HG03175 (cell line): ENCODE results near the gene LSAMP.
"Not testable (repeated sequence)": the region's sequence is repeated elsewhere in the genome, so short reads cannot be mapped to it uniquely, and the experiment has no call there.

Source experiments
- ATAC-seq: cut with Tn5 transposase; IDR thresholded peaks from one replicate; pipeline ENCODE4 v1.9.1; 2021; ENCODE audit warnings: mild to moderate bottlenecking, moderate library complexity; ENCODE audit not compliant: unreplicated experiment

Gene LSAMP

DNA sequence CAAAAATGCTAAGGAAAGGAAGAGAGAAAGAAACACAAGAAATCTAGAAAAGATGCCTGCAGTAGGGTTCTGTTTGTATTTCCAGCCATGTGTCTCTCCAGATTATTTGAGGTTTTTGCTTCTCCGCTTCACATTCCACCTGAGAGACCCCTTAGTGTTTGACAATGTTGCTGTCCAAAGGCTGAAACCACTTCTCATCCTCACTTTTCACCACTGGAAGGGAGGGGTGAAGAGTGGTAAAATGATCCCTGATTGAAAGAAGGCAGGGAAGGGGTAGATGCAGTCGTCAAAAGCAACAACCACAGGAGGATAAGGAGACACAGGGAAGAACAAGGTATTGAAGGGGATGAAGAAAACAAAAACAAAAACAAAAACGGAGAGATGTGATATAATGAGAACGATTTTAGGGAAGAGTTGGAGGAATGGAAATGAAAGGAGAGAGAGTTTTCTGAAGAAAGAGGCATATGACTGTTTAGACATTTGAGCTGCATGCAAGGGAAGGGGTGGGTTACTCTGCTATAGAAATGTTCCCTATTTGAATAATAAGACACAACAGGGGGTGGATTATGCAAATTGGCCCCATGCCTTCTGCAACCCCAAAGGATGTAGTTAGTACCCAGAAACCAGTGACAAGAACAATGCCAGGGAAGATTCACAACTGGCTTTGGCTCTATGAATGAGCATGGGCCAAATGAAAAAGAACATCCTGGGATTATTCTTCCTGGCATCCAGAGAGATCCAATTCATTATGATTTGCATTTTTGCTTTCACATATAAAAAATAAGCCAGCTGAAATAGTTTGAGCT lies 586.1 kb downstream of the LSAMP start:
- ATAC-seq = no peak

DNA sequence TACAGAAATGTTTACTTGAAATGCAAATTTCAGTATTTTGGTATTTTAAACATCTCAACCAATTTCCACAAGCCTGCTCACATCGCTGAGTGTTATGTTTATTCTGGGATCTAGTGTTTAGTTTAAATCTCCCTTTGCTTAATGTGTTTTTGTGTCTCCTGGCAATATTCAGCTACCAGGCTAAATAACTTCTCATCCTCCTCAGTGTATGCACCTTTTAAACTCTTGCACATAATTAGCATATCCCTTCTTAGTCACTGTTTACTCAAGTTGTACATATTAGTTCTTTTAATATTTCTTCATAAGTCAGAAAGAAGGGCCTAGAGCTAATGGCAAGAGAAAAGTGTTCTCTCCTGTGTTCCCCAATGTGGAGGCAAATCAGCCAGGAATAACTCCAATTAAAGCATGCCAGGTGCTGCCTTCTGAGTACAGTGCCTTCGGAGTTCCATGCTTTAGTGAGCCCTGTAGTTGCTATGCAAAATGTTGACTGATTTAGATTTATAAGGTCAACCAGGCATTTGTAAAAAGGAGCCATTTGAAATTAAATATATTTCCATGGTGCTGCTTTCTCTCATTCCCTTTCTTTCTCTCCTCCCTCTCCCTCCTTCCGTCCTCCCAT lies 587.7 kb downstream of the LSAMP start:
- no peak for ATAC-seq

DNA sequence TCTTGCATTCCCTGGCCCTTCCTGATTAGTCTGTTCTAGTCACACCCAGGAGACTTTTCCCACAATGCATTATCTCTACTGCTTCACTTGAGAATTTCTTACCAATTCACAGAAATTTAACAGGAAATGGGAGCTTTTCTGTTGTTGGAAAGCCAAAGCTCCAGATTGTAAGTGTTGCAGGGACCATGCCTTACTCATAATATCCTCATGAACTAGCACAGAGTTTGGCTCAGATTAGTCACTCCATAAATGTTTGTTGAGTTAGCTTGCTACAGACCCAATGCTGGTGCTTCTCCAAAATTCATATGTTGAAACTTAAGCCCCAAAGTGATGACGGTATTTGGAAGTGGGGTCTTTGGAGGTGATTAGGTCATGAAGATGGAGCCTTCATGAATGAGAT lies 589.4 kb downstream of the LSAMP start:
- no peak for ATAC-seq

DNA sequence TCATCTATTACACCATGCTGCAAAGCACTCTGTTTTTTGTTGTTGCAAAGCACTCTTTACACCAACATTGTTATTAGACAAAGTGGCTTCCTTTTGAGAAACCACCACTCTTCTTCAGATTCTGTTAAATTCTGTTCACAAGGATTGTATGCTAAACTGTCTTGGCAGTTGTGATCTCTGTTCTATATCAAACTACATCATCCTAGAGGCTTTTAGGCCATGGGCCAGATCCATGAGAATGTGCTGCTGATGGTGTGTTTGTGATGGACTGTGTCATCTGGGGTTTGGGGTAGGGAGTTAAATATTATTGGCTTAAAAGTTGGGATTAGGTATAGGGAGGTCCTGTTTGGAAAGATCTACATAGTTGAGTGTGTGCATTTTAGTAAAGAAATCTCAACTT lies 592.2 kb downstream of the LSAMP start:
- no peak for ATAC-seq

DNA sequence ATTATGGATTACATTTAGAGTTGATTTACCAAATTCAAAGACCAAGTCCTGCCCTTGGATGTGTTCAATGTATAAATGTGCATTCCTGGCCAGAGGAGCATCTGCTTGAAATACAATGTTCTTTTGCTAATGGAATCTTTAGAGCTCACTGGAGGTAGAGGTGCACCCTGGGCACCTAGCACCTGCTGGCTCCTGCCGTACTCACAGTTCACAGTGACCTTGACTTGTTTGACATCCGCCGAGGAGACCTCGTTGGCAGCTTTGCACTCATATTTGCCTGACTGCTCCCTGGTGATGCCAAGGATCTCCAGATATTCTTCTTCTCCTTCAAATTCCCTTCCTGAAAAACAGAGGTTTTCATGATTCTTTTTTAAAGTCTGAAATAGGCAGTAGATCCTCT lies 593.0 kb downstream of the LSAMP start:
- no peak for ATAC-seq

DNA sequence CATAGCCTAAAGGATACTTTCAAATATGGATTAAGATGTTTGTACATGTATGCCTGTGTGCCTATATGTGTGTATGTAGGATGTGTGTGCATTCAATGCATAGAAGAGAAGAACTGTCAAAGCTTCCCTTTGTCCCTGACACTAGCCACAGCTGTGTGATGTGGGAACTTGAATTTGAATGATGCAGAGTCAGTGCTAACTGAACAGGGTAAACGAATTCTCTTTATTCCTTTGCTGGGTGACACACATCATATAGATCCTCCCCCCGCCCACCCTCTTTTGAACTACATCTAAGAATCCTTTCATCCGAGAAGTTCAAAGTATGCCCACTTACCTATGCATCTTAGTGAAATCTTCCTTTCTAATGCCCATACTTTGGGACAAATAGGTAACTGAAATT lies 593.7 kb downstream of the LSAMP start:
- no peak for ATAC-seq

DNA sequence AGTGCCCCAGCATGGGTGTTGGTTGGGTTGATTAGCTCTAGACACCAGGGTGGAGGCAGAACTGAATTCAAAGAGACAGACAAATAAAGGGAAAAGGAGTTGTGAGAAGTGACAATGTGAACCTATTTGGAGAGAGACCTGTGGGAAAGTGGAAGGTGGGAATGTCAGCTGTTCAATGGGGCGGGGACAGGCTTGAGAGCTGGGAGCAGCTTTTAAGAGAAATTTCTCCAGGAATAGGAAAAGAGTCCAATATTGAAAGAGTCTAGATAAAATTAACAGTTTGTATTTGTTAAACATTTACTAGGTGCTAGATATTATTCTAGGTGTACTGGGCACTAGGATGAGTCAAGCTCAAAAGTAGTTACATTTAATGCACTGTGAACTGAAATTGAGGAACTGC lies 596.6 kb downstream of the LSAMP start:
- no peak for ATAC-seq

DNA sequence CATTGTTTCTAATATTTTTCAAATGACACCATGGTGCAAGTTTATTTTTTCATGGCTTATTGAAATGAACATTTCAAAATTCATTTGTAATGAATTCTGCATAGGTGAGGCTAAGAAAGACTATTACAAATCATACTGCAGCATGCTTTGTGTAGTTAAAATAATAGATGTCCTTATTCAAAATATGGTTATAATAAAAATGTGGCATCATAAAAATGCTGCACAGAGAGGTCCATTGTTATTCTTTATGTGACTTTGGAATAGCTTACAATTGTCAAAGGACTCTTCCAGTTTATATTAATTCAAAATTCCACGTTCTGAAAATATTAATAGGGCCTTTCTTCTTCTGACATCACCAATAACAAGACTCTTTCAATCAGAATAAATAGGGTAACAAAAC lies 599.3 kb downstream of the LSAMP start:
- no peak for ATAC-seq

DNA sequence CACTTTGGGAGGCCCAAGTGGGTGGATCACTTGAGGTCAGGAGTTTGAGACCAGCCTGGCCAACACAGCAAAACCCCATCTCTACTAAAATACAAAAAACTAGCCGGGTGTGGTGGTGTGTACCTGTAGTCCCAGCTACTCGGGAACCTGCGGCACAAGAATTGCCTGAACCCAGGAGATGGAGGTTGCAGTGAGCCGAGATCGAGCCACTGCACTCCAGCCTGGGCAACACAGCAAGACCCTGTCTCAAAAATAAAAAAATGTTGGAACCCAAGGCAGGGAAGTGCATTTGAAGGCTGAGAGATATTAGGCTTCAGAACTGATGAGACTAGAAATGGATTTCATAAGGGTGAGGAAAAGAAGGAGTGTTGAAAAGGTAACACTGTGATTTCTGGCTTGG lies 600.6 kb downstream of the LSAMP start:
- ATAC-seq = not testable (repeated sequence)

DNA sequence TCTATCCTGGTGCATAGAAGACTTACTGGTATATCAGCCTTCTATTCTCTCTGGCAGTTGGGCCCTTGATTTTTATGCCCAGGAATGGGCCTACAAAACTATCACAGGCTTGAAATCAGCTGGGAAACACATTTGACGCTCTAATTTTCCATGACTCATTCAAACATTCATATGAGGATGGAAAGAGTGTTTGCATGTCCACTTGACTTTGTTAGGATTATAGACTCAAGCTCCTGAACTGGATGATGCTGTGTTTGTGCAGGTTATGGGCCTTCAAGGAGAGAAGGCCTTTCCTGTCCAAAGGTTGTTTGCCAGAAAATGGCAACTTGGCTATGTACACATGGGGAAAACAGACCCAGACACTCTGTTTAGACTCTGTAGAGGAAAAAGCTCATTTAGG lies 602.1 kb downstream of the LSAMP start:
- no peak for ATAC-seq

DNA sequence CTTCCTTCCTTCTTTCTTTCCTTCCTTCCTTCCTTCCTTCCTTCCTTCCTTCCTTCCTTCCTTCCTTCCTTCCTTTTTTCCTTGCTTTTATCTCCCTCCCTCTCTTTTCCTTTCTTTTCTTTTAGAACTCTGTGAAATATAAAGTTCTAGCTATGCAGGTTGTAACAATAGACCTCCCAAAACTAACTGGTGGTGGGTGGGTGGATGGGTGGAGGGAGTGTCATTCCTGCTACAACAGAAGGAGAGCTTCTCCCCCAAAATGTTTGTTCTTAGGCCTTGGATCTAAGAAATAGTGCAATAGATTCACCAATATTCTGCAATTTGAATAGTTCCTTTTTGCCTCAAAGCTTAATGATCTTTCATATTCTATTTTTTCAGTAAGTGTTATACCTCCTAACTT lies 606.0 kb downstream of the LSAMP start:
- ATAC-seq = no peak

DNA sequence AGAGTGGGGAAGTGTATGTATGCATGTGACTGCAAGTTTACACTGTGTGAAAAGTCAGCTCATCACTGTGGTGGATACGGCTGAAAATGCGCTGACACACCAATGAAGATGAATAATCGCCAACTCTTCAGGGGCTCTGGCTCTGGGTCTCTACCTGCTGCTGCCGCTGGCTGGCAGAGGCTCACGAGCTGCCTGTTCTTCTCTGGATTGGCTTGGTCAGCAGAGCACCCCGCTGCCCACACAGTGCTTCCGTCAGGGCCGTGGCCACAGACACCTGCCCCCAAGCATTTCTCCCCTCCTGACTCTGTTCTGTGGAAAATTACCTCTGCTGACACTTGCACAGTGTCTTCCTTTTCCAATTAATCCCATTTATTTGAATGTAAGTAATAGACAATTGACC lies 606.5 kb downstream of the LSAMP start:
- no peak for ATAC-seq

DNA sequence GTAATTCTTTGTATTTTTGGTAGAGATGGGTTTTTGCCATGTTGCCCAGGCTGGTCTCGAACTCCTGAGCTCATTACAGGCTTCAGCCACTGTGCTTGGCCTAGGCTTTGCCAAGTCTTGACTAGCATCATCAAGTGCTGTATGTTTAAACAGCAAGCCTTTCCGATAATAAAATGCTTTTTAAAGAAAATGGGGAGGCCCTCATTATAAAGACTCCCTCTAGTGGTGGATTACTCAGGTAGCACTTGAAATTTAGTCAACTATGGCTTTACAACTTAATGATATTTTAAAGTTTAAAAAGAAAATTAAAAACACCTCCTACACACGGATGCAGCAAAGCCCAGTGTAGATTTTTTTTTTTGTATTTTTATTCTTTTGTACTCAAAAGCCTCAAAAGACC lies 608.3 kb downstream of the LSAMP start:
- no peak for ATAC-seq

DNA sequence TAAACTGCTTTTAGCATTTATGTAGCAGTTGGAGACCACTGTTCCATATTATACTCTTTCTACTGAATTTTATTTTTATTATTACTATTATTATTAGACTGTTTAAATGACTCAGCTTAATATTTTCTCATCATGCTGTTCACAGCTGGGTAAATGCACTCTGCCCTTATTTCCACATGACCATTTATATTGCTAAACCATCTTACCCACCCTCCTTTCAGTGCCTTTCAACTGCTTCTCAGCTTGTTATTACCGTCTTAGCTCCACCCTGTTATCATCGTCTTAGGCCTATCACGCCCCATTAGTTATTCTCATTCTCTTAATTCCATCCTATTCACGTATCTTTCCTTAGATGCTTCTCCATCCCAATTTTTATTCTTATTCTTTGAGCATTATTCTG lies 609.3 kb downstream of the LSAMP start:
- ATAC-seq = no peak

DNA sequence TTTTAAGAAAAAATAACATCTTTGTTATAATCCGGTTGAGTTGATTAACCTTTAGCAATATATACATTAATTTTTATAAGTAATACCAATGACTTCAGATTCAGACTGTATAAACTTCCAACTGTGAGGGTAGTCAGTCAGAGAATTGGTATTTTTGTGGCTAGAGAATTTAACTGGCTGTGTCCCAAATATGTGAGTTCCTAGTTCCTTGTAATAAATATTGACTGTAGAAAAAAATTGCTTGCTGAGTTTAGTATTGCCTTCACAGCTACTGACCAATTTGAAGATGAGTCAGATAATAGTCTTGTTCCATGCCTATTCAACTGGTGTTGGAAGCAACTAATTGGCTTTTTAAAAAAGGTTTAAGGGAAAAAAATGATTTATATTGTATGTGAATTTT lies 611.2 kb downstream of the LSAMP start:
- ATAC-seq = no peak

DNA sequence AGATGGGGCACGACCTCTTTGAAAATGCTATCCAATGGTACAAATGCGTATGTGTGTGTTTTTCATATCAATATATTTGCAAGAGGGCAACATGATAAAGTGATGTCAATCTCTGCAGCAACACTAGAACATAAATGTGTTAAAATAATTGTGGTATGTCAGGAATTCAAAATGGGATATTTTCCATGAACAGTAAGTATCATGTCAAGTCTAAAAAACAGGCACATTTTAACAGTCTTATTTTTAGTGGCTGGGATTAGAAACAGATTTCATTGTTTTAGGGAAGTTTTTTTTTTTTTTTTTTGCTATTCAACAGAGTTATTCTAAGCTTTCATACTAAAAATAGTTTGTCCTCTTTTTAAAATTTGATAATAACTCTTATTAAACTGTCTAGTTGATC lies 612.2 kb downstream of the LSAMP start:
- no peak for ATAC-seq

DNA sequence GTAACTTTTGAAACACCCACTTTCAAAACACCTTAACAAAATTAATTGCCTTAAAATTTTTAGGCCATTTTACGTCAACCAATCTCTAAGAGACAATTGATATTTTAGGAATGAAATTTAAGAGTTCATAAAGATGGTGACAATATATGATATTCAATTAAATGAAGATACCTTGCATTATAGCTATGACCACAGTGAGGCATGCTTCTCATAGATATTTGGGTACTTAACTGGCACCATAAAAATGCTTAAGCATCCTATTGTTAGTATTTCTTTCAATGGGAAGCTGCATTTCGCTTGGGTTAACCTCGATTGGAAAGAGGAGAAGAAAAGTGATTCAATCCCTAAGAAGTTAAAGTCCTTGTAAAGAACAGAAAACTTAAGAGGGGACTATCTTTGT lies 613.0 kb downstream of the LSAMP start:
- no peak for ATAC-seq

DNA sequence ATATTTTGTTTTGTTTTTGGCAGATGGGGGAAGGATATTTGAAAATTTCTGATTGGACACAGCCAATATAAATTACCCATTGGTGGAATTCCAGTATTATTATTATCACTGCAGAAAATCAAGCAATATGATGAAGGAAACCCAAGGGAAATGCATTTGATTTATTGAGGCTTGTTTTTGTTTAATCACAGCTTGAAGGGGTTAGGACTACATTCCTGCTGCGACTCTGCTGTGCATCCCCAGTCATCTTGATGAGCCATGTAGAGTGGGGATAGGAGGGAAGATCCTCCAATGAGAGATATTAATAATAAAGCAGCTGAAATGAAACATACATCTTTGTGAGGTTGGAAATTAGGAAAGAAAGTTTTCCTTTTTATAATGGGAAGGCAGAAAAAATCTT lies 613.4 kb downstream of the LSAMP start:
- ATAC-seq = no peak

DNA sequence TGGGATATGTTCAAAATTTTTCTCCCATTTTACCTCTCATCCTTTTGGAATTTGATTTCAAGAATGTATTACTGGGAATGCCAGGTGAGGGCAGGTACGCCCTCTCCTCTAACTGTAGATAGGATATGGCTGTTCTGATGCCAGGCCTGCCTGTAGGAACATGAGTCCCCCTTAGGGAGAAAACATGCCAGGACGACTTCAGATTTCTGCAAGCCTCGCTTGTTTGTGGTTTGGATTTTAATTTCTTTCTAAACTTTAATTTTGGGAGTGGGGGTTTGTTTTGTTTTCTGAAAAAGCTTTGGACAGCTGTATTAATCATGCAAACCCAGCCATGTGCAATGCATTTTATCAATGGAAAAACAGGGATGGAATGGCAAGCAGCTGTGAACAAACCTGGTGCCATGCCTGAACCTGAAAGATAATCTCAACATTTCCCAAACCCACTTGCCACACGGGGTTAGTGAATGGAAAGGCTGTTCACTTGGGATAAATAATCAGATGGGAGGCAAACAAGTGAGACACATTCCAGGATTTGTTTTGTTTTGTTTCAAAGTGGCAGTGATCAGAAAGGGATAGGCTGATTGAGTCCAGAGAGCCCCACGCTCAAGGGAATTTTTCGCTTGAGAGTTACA lies 614.4 kb downstream of the LSAMP start:
- no peak for ATAC-seq

DNA sequence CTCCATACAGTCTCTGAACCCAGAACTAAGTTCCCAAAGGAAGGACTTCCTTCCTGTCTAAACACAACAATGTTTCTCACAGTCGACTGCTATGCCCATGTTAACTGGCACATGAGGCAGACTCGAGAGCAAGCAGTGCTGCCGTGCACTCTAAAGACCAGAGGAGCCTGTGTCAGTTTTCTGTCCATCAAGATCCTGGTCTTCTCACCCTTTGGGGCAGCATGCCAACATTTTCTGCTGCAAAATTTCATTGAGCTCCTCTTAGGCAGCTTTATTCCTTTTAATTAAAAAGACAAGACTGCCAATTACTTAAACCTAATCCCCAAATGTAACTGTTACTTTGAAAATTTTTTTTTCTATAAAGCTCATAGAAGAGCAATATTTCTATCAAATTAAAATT lies 616.9 kb downstream of the LSAMP start:
- ATAC-seq = no peak

DNA sequence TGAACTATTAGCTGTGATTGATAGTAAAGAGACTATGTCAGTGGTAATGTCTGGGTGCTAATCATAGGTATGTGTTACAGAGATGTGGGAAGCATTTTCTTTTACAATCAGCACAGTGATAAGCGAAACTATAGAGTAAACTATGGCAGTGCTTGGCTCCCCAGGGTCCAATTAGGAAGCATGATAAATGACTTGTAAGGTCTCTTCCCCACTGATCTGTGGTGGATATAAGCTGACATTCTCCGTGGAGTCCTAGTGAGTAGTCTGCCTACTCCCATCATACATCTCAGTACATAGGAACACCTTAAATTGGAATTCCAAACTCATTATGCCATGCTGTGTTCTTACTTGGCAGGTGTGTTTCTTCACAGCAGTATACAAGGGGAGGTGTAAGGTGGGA lies 617.8 kb downstream of the LSAMP start:
- no peak for ATAC-seq

DNA sequence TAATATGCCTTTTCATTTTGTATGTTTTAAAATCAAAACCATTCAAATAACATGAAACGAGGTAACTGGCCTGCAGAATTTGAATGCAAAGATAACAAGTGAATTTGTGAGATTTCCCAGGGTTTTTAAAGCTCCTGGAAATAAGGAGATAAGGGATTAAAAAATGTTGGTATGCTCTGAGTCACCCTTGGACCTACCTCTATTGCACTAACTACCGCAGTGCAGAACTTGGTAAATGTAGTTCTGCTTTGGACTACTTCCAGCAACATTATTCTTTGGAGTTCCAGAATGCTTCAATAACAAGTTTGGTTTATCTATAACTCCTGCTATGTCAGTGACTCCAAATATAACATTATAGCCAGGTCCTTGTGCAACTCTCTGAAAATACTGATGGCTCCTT lies 620.2 kb downstream of the LSAMP start:
- ATAC-seq = no peak
